WERI-Rb-1 (cell line): ENCODE data around the gene URM1.

ENCODE experiments used
- DNase-seq: peaks from one replicate; pipeline ENCODE4 v3.0.0-alpha.2; 2020
- H3K27ac ChIP-seq: fragments of 250-450 bp; sonication (Bioruptor Pico); 2 replicates; pipeline ENCODE4 v1.5.1; 2020; ENCODE audit warnings: mild to moderate bottlenecking, moderate library complexity
- H3K27me3 ChIP-seq: fragments of 250-450 bp; sonication (Bioruptor Pico); 2 replicates; pipeline ENCODE4 v1.5.1; 2021; ENCODE audit warnings: mild to moderate bottlenecking, low read depth, moderate library complexity; ENCODE audit not compliant: insufficient read depth, severe bottlenecking
- H3K36me3 ChIP-seq: fragments of 250-450 bp; sonication (Bioruptor Pico); 2 replicates; pipeline ENCODE4 v1.5.1; 2020; ENCODE audit warnings: mild to moderate bottlenecking, moderate library complexity
- H3K4me3 ChIP-seq: 2 replicates; pipeline ENCODE4 v1.5.1; 2011; ENCODE audit warnings: low read depth, mild to moderate bottlenecking, control low read depth, low read length
- H3K9me3 ChIP-seq: fragments of 250-450 bp; sonication (Bioruptor Pico); 2 replicates; pipeline ENCODE4 v1.5.1; 2021; ENCODE audit warnings: mild to moderate bottlenecking, moderate library complexity; ENCODE audit not compliant: severe bottlenecking
- TF ChIP-seq, protein P1 (sequence below): IDR thresholded peaks from 2 replicates; pipeline ENCODE4 v1.5.1; 2011; ENCODE audit warnings: low read depth, mild to moderate bottlenecking, control low read depth, inconsistent platforms, low read length

The URM1 gene

DNA sequence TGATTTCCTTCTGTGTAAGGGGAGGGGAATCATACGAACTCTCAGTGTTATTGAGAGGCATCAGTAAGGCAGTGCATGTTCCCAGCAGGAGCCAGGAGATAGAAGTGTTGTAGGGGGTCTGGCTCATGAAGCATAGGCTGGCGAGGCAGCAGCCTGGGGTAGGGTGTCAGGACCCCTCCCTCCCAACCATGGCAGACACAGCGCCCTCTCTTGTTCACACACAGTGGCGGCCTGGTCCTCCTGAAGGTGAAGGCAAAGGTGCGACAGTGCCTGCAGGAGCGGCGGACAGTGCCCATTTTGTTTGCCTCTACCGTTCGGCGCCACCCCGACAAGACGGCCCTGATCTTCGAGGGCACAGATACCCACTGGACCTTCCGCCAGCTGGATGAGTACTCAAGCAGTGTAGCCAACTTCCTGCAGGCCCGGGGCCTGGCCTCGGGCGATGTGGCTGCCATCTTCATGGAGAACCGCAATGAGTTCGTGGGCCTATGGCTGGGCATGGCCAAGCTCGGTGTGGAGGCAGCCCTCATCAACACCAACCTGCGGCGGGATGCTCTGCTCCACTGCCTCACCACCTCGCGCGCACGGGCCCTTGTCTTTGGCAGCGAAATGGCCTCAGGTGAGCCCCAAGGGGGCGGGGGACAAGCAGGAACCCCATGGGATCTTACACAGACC, 26.1 kb upstream of the URM1 start:
- Histone ChIP-seq H3K27me3 (no peaks in the 10 kb centered on the region), H3K9me3 (no peaks in the 10 kb centered on the region), H3K27ac (no peak overlapping the region), H3K36me3 (peaks cover 66% of the 10 kb centered on the region), H3K4me3 (no peak overlapping the region)
- TF ChIP-seq, protein P1, sequence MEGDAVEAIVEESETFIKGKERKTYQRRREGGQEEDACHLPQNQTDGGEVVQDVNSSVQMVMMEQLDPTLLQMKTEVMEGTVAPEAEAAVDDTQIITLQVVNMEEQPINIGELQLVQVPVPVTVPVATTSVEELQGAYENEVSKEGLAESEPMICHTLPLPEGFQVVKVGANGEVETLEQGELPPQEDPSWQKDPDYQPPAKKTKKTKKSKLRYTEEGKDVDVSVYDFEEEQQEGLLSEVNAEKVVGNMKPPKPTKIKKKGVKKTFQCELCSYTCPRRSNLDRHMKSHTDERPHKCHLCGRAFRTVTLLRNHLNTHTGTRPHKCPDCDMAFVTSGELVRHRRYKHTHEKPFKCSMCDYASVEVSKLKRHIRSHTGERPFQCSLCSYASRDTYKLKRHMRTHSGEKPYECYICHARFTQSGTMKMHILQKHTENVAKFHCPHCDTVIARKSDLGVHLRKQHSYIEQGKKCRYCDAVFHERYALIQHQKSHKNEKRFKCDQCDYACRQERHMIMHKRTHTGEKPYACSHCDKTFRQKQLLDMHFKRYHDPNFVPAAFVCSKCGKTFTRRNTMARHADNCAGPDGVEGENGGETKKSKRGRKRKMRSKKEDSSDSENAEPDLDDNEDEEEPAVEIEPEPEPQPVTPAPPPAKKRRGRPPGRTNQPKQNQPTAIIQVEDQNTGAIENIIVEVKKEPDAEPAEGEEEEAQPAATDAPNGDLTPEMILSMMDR: peak; percentile 54
- no peak for DNase-seq

DNA sequence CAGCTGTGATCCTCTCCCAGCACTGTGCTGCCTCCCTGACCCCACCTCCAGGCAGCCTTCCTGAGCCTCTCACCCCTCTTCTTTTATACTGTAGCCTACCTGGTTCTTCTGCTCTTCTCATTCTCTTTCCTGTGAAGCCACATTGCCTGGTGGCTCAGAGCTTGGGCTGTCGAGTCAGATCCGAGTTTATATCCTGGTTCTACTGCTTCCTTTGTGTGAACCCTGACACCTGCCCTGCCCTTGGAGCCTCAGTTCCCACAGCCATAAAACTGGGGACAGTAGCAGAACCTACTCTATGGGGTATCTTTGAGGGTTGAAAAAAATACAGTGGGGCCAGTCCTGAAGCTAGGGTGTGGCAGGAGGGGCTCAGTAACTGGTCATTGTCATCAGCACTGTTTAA, 22.0 kb upstream of the URM1 start:
- H3K4me3 ChIP-seq: no peak overlapping the region
- H3K27ac ChIP-seq: no peak overlapping the region
- H3K9me3 ChIP-seq: no peaks in the 10 kb centered on the region
- H3K36me3 ChIP-seq: peaks cover 76% of the 10 kb centered on the region
- TF ChIP-seq, protein P1: no peak
- DNase-seq: no peak
- no peaks in the 10 kb centered on the region for H3K27me3 ChIP-seq

- H3K36me3 ChIP-seq: peaks cover 75% of the 10 kb centered on the region
Measured at GRCh38 chr9:128349772-128350171, 21.4 kb upstream of the URM1 start.

GRCh38 chr9:128355451-128355850, 15.7 kb upstream of the URM1 start:
- Histone ChIP-seq H3K36me3 (peaks cover 53% of the 10 kb centered on the region), H3K27me3 (no peaks in the 10 kb centered on the region)

More at GRCh38 chr9:128349772-128350171, 21.4 kb upstream of the URM1 start:
- DNase-seq: no peak
- Histone ChIP-seq H3K9me3 (no peaks in the 10 kb centered on the region), H3K4me3 (no peak overlapping the region), H3K27me3 (no peaks in the 10 kb centered on the region), H3K27ac (no peak overlapping the region)
- TF ChIP-seq, protein P1: no peak

DNA sequence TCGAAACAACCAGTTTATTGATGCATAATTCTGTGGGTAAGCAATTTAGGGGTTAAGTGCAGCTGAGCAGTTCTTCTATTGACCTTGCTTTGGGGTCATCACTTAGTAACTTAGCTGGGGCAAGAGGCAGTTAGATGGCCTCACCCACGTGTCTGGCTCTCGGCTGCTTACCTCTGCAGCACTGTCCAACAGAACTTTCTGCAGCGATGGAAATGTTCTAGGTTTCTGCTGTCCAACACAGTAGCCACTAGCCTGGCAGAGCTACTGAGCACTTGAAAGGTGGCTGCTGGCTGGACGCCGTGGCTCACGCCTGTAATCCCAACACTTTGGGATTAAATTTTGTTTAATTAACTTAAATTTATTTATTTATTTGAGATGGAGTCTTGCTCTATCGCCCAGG, 13.1 kb upstream of the URM1 start:
- Histone ChIP-seq H3K4me3 (no peak overlapping the region), H3K27me3 (no peaks in the 10 kb centered on the region), H3K9me3 (no peaks in the 10 kb centered on the region), H3K27ac (no peak overlapping the region), H3K36me3 (peaks cover 39% of the 10 kb centered on the region)
- DNase-seq: no peak
- TF ChIP-seq, protein P1: no peak

More at GRCh38 chr9:128355451-128355850, 15.7 kb upstream of the URM1 start:
- no peak overlapping the region for H3K4me3 ChIP-seq
- no peak overlapping the region for H3K27ac ChIP-seq
- no peak for DNase-seq
- TF ChIP-seq, protein P1: no peak
- no peaks in the 10 kb centered on the region for H3K9me3 ChIP-seq

- DNase-seq: no peak
- H3K27me3 ChIP-seq: no peaks in the 10 kb centered on the region
- H3K9me3 ChIP-seq: peaks cover 2% of the 10 kb centered on the region
- H3K27ac ChIP-seq: no peak overlapping the region; the same call in 1 of the 2 replicates
- H3K4me3 ChIP-seq: no peak overlapping the region
- TF ChIP-seq, protein P1: no peak
- H3K36me3 ChIP-seq: peaks cover 36% of the 10 kb centered on the region
Measured at GRCh38 chr9:128358861-128359260, 12.3 kb upstream of the URM1 start.
